Testis (tissue), 3 donors: Measurements from ENCODE around the gene FLNB. TPM values are rescaled to one million over a fixed set of nuclear protein-coding genes. Genes with fewer than 3 reads are reported as not detected.

Experiments used
- DNase-seq: peaks from one replicate; pipeline ENCODE4 v3.0.0-alpha.2; 2019
- H3K27ac ChIP-seq, 2 donors: fragments of 200-600 bp; sonication (generic); one replicate each; pipeline ENCODE4 v1.5.1; 2019
- H3K27me3 ChIP-seq: fragments of 200-600 bp; sonication (generic); one replicate; pipeline ENCODE4 v1.5.1; 2019
- H3K36me3 ChIP-seq: fragments of 200-600 bp; sonication (generic); one replicate; pipeline ENCODE4 v1.5.1; 2017; ENCODE audit warnings: low read depth; ENCODE audit errors: missing control alignments
- H3K4me1 ChIP-seq: fragments of 200-600 bp; sonication (generic); one replicate; pipeline ENCODE4 v1.5.1; 2019
- H3K4me3 ChIP-seq, 2 donors: fragments of 200-600 bp; sonication (generic); one replicate each; pipeline ENCODE4 v1.5.1; 2017 to 2019
- H3K9me3 ChIP-seq: fragments of 200-600 bp; sonication (generic); one replicate; pipeline ENCODE4 v1.5.1; 2017
- POLR2A ChIP-seq: fragments of 450-650 bp; IDR thresholded peaks from one replicate; pipeline ENCODE4 v1.6.1; 2017; ENCODE audit warnings: antibody characterized with exemption, mild to moderate bottlenecking, moderate library complexity
- WGBS, 2 donors: methylation state at CpG; one replicate each; pipeline ENCODE4 v1.1.5; 2018; 5-methylcytosine and 5-hydroxymethylcytosine counted together
- intact Hi-C: fragments of 100-400 bp; cut with DNase I; formaldehyde crosslinking; loops from one replicate; pipeline ENCODE4 v1.15.1; 2023; ENCODE audit warnings: low total_unique reads
- polyA plus RNA-seq: library from polyadenylated mRNA; stranded (reverse); fragments of 350-450 nt; fragmentation: Illumina TruSeq; extraction: RNeasy Lipid Tissue Mini Kit (QIAGEN cat#74804); gene quantifications from one replicate; pipeline ENCODE4 v1.2.3, GENCODE V29; 2014; ENCODE audit warnings: low read depth, low replicate concordance; ENCODE audit not compliant: insufficient read depth
- total RNA-seq, 2 donors: library from RNA; depleted of rRNA; stranded (reverse); fragments of >200 nt; gene quantifications; one replicate each; pipeline ENCODE4 v1.2.3, GENCODE V29; 2016
- TF ChIP-seq, protein P1 (sequence below), 3 experiments: fragments of 450-650 bp in 2 of 3; fragments of 200-600 bp in 1 of 3; sonication (generic) in 1 of 3; IDR thresholded peaks; one replicate each; pipeline ENCODE4 v1.5.1; 2016 to 2019; ENCODE audit warnings: antibody characterized with exemption in 3 of 3, mild to moderate bottlenecking in 2 of 3, moderate library complexity in 1 of 3

FLNB gene
- total and polyA plus RNA-seq, 3 donors from 2014 or later: 105 to 199 (median 166) TPM

DNA sequence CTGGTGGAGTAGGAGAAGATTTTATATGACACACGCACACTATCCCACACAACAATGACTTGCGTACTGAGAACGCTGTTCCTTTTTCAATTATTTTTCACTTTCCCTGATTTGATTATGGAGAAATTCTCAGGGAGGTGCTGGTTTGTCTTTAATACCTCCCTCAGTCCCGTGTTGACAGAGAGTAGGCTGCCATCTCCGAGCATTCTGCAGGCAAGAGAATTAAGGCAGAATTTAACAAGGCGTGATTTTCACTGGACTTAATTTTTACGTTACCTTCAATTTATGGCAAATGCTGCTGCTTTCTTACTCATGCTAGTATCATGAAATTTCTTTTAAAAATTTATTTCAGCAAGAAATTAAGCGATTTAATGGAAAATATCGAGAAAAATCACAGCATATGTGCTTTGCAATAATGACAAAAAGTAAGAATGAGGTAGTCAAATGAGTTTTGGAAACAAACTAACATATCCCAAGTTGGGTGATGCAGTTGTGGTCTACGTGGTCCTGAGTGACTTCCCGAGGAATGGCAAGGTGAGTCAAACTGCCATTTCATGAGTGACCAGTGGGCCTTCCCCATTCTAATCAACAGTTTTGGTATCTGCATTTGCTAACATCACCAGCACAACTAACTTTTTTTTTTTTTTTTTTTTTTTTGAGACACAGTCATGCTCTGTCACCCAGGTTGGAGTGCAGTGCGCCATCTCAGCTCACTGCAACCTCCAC, 185.6 kb downstream of the FLNB start:
- H3K36me3 ChIP-seq: no peaks in the 10 kb centered on the region
- intact Hi-C loops: no loop called here
- peaks cover 4% of the 10 kb centered on the region for H3K4me1 ChIP-seq
- H3K27ac ChIP-seq: no peak overlapping the region
- TF ChIP-seq, protein P1, sequence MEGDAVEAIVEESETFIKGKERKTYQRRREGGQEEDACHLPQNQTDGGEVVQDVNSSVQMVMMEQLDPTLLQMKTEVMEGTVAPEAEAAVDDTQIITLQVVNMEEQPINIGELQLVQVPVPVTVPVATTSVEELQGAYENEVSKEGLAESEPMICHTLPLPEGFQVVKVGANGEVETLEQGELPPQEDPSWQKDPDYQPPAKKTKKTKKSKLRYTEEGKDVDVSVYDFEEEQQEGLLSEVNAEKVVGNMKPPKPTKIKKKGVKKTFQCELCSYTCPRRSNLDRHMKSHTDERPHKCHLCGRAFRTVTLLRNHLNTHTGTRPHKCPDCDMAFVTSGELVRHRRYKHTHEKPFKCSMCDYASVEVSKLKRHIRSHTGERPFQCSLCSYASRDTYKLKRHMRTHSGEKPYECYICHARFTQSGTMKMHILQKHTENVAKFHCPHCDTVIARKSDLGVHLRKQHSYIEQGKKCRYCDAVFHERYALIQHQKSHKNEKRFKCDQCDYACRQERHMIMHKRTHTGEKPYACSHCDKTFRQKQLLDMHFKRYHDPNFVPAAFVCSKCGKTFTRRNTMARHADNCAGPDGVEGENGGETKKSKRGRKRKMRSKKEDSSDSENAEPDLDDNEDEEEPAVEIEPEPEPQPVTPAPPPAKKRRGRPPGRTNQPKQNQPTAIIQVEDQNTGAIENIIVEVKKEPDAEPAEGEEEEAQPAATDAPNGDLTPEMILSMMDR (IDR thresholded peaks at IDR 0.05): no peak
- no peak for TF ChIP-seq POLR2A
- WGBS, 2 donors: 94 to 96% methylated on average over 12 of the region's 12 CpGs
- DNase-seq: no peak
- H3K9me3 ChIP-seq: no peaks in the 10 kb centered on the region
- no peak overlapping the region for H3K4me3 ChIP-seq
- no peaks in the 10 kb centered on the region for H3K27me3 ChIP-seq

DNA sequence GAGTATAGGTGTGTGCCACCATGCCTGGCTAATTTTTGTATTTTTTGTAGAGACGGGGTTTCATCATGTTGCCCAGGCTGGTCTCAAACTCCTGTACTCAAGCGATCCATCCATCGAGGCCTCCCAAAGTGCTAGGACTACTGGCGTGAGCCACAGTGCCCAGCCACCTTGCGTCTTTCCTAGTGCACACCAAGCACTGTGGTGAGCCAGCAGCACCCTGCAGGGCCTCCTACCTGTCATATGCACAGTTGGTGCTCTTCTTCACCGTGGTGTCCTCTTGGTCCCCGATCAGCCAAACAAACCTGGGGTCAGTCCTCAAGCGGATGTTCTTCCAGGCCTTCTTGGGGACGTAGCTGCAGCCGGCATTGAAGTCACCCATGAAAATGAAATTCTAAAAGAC, 189.4 kb downstream of the FLNB start:
- WGBS, 2 donors: 92 to 99% methylated on average over 7 to 10 of the region's 10 CpGs
- H3K4me3 ChIP-seq: no peak overlapping the region
- DNase-seq: no peak
- TF ChIP-seq POLR2A: no peak
- TF ChIP-seq, protein P1 (IDR thresholded peaks at IDR 0.05): no peak
- peaks cover 14% of the 10 kb centered on the region for H3K4me1 ChIP-seq
- no peaks in the 10 kb centered on the region for H3K36me3 ChIP-seq
- intact Hi-C loops: no loop called here
- H3K9me3 ChIP-seq: no peaks in the 10 kb centered on the region
- H3K27me3 ChIP-seq: no peaks in the 10 kb centered on the region
- peak overlapping the region in 1 of 2 donors; percentile 27 for H3K27ac ChIP-seq

DNA sequence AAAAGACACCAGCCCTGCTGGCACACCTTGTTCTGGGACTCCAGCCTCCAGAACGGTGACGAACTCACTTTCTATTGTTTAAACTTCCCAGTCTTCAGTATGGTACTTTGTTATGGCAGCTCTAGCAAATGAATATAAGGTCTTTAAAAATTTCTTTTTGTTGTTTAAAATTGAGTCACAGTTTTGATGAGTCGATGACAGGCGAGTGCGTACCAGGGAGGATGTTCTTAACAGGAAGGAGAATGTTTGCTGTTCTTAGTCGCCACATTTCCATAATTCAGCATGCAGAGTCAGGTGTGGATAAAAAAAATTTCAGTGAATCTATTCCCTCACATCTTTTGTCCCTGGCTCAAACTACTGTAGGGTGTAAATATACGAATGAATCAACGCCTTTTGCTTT, 190.1 kb downstream of the FLNB start:
- TF ChIP-seq, protein P1 (IDR thresholded peaks at IDR 0.05): no peak
- no peak for TF ChIP-seq POLR2A
- Histone ChIP-seq H3K27ac (peak overlapping the region in 1 of 2 donors; percentile 27), H3K4me1 (peaks cover 14% of the 10 kb centered on the region), H3K4me3 (no peak overlapping the region), H3K9me3 (no peaks in the 10 kb centered on the region), H3K27me3 (no peaks in the 10 kb centered on the region), H3K36me3 (no peaks in the 10 kb centered on the region)
- no peak for DNase-seq
- 79 to 87% methylated on average over 8 of the region's 8 CpGs for WGBS, 2 donors
- intact Hi-C loops: no loop called here

GRCh38 chr3:58198804-58199203, 190.6 kb downstream of the FLNB start:
- TF ChIP-seq, protein P1 (IDR thresholded peaks at IDR 0.05): no peak
- TF ChIP-seq POLR2A: no peak
- no peaks in the 10 kb centered on the region for H3K27me3 ChIP-seq
- intact Hi-C loops: no loop called here
- H3K36me3 ChIP-seq: no peaks in the 10 kb centered on the region
- no peaks in the 10 kb centered on the region for H3K9me3 ChIP-seq
- peak overlapping the region in 1 of 2 donors; percentile 60 for H3K27ac ChIP-seq
- no peak for DNase-seq
- peaks cover 14% of the 10 kb centered on the region for H3K4me1 ChIP-seq
- H3K4me3 ChIP-seq: no peak overlapping the region

DNA sequence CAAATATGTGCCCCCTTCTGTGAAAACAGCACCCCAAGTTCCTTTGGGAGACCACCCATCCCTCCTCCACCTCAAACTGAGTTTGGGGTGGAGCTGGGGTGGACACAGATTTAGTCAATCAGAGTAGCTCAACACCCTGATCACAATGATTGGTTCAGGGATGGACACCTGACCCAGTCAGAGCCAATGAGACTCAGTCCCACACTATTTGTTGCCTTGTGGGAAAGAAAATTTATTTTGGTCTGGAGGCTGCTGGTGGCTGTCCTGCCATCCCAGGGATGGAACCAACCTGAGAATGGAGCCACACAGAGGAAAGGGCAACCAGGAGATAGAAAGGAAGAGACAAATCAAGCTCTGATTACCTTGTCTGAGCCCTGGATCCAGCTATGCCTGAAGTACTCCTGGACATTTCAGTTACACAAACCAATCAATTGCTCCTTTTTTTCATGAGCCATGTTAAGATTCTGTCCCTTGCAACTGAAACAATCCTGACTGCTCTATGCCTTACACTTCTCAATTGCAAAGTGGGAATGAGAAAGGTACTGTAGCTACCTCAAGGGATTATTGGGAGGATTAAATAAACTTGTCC, 192.0 kb downstream of the FLNB start:
- no peak for DNase-seq
- Histone ChIP-seq H3K27ac (peak overlapping the region in 1 of 2 donors; percentile 60), H3K4me3 (no peak overlapping the region), H3K27me3 (no peaks in the 10 kb centered on the region), H3K9me3 (no peaks in the 10 kb centered on the region), H3K36me3 (no peaks in the 10 kb centered on the region), H3K4me1 (peaks cover 14% of the 10 kb centered on the region)
- TF ChIP-seq POLR2A: no peak
- TF ChIP-seq, protein P1 (IDR thresholded peaks at IDR 0.05): no peak
- intact Hi-C loops: no loop called here
